NCI-H524 treated with DMSO at 0.1 percent for 48 hours (cell line): ENCODE data around the gene GAS6.

ENCODE experiments used
- DNase-seq: peaks from one replicate; lab custom pipeline; 2025; lab: John Stamatoyannopoulos, UW

GAS6 gene

GRCh38 chr13:113819731-113820715, 43.9 kb downstream of the GAS6 start:
- no peak for DNase-seq

GRCh38 chr13:113819341-113819730, 44.5 kb downstream of the GAS6 start:
- DNase-seq = no peak

GRCh38 chr13:113818700-113819295, 45.1 kb downstream of the GAS6 start:
- no peak for DNase-seq

GRCh38 chr13:113817860-113818691, 45.8 kb downstream of the GAS6 start:
- no peak for DNase-seq

GRCh38 chr13:113816946-113817859, 46.7 kb downstream of the GAS6 start:
- no peak for DNase-seq

GRCh38 chr13:113816254-113816929, 47.5 kb downstream of the GAS6 start:
- DNase-seq = no peak

- no peak for DNase-seq
Measured at GRCh38 chr13:113815151-113816058, 48.5 kb downstream of the GAS6 start.

- DNase-seq = no peak
Measured at GRCh38 chr13:113814435-113814821, 49.4 kb downstream of the GAS6 start.

GRCh38 chr13:113813749-113814434, 50.0 kb downstream of the GAS6 start:
- DNase-seq = no peak

- no peak for DNase-seq
Measured at GRCh38 chr13:113813070-113813748, 50.7 kb downstream of the GAS6 start.

GRCh38 chr13:113812178-113813040, 51.5 kb downstream of the GAS6 start:
- DNase-seq = no peak

- no peak for DNase-seq
Measured at GRCh38 chr13:113811081-113811928, 52.6 kb downstream of the GAS6 start.

- DNase-seq = no peak
Measured at GRCh38 chr13:113810640-113811039, 53.2 kb downstream of the GAS6 start.

GRCh38 chr13:113809934-113810333, 53.9 kb downstream of the GAS6 start:
- DNase-seq = no peak

GRCh38 chr13:113808058-113808834, 55.6 kb downstream of the GAS6 start:
- DNase-seq = no peak

GRCh38 chr13:113806526-113806925, 57.4 kb downstream of the GAS6 start:
- DNase-seq = no peak
